A673 (cell line): ENCODE results near the gene FRMD4A. TPM values are rescaled to one million over a fixed set of nuclear protein-coding genes. Genes with fewer than 3 reads are reported as not detected.

Source experiments
- BruUV-seq: library from RNA; stranded (reverse); fragments of 400-500 nt; replicated peaks from 2 replicates; lab custom pipeline; 2021; lab: Mats Ljungman, UMichigan
- CTCF ChIA-PET: fragments of 300-600 bp; sonication (Branson Sonifier 250); formaldehyde crosslinking; loops from one replicate; lab custom pipeline; 2022; ENCODE audit warnings: antibody characterized with exemption; lab: Charles Lee
- POLR2A ChIA-PET: fragments of 300-600 bp; sonication (Branson Sonifier 250); formaldehyde crosslinking; loops from one replicate; lab custom pipeline; 2022; ENCODE audit warnings: antibody characterized with exemption; ENCODE audit not compliant: low non-redundant PET; lab: Charles Lee
- DNase-seq: peaks from one replicate; pipeline ENCODE4 v3.0.0-alpha.2; 2015; ENCODE audit warnings: low spot score
- H3K27ac ChIP-seq: fragments of 200-600 bp; sonication (generic); 2 replicates; pipeline ENCODE4 v1.5.1; 2016; ENCODE audit warnings: mixed run types, low read depth, mild to moderate bottlenecking, mixed read lengths, antibody characterized with exemption, low read length; ENCODE audit not compliant: poor library complexity, severe bottlenecking
- H3K27me3 ChIP-seq: fragments of 200-600 bp; sonication (generic); replicated peaks from 2 replicates; pipeline ENCODE4 v1.6.1; 2017; ENCODE audit warnings: mixed run types, low read depth, mild to moderate bottlenecking, mixed read lengths, antibody characterized with exemption, low read length; ENCODE audit not compliant: insufficient read depth, poor library complexity
- H3K36me3 ChIP-seq: fragments of 200-600 bp; sonication (generic); 2 replicates; pipeline ENCODE4 v1.6.1; 2016; ENCODE audit warnings: mixed run types, mild to moderate bottlenecking, mixed read lengths, antibody characterized with exemption, low read length; ENCODE audit not compliant: insufficient read depth, poor library complexity, severe bottlenecking
- H3K4me1 ChIP-seq: fragments of 200-600 bp; sonication (generic); 2 replicates; pipeline ENCODE4 v1.6.1; 2017; ENCODE audit warnings: mixed run types, mild to moderate bottlenecking, mixed read lengths, antibody characterized with exemption, low read length; ENCODE audit not compliant: insufficient read depth, poor library complexity, severe bottlenecking
- H3K4me3 ChIP-seq: fragments of 200-600 bp; sonication (generic); 2 replicates; pipeline ENCODE4 v1.5.1; 2016; ENCODE audit warnings: low read depth, mixed run types, mild to moderate bottlenecking, mixed read lengths, low read length; ENCODE audit not compliant: poor library complexity, severe bottlenecking
- H3K9me3 ChIP-seq: fragments of 200-600 bp; sonication (generic); 2 replicates; pipeline ENCODE4 v1.6.1; 2016; ENCODE audit warnings: mixed run types, low read depth, mild to moderate bottlenecking, mixed read lengths, antibody characterized with exemption, low read length; ENCODE audit not compliant: poor library complexity, severe bottlenecking
- EZH2 ChIP-seq: fragments of 200-600 bp; sonication (generic); IDR thresholded peaks from 2 replicates; pipeline ENCODE4 v1.6.1; 2017; ENCODE audit warnings: borderline replicate concordance, low read depth, mild to moderate bottlenecking, mixed read lengths, antibody characterized with exemption, low read length; ENCODE audit not compliant: poor library complexity, severe bottlenecking
- intact Hi-C: fragments of 100-400 bp; cut with micrococcal nuclease; formaldehyde crosslinking; loops from one replicate; pipeline ENCODE4 v1.10.0; 2022; ENCODE audit not compliant: unreplicated experiment
- total RNA-seq: library from RNA; stranded (reverse); gene quantifications from 2 replicates; pipeline ENCODE4 v1.2.3, GENCODE V29; 2021
- TF ChIP-seq, protein P1 (sequence below): fragments of 300-800, 200-600 bp; sonication (generic); conservative IDR thresholded peaks from 2 replicates; pipeline ENCODE4 v1.5.1; 2017; ENCODE audit warnings: low read depth, mild to moderate bottlenecking, antibody characterized with exemption, low read length, moderate library complexity, mixed read lengths

FRMD4A gene
- total RNA-seq, 1 experiment from 2014 or later, result 26.3 TPM

DNA sequence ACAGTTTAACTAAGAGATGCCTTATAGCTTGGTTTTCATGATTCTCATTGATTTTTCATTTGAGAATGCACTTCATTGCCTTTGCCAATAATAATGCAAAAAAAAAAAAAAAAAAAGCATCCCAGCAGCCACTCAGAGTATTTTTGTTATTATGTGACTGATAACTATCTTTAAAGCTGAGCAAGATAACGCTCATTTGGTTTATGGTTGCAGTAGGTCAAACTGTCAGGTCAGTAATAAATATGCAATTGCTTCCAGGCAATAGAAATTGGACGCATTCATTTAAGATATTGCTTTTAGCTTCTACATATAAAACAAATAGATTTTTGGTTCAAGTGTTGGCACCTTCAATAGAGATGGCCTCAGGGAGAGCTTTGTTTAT is 528.8 kb downstream of the FRMD4A start:
- H3K4me1 ChIP-seq, result no peaks in the 10 kb centered on the region
- no peaks in the 10 kb centered on the region for H3K27me3 ChIP-seq
- no TSS peak for BruUV-seq
- DNase-seq, result no peak
- intact Hi-C loops, result no loop called here
- CTCF ChIA-PET, result no interaction called here
- H3K9me3 ChIP-seq, result no peaks in the 10 kb centered on the region
- no peak for TF ChIP-seq EZH2
- no peak overlapping the region for H3K27ac ChIP-seq
- H3K4me3 ChIP-seq, result no peak overlapping the region
- POLR2A ChIA-PET, result interaction anchor here (0.5 to 0.7 kb wide), 2 partner anchors 33 to 71 kb away, joined by 3 to 4 read pairs; no protein-coding TSS in a partner anchor
- no peaks in the 10 kb centered on the region for H3K36me3 ChIP-seq

DNA sequence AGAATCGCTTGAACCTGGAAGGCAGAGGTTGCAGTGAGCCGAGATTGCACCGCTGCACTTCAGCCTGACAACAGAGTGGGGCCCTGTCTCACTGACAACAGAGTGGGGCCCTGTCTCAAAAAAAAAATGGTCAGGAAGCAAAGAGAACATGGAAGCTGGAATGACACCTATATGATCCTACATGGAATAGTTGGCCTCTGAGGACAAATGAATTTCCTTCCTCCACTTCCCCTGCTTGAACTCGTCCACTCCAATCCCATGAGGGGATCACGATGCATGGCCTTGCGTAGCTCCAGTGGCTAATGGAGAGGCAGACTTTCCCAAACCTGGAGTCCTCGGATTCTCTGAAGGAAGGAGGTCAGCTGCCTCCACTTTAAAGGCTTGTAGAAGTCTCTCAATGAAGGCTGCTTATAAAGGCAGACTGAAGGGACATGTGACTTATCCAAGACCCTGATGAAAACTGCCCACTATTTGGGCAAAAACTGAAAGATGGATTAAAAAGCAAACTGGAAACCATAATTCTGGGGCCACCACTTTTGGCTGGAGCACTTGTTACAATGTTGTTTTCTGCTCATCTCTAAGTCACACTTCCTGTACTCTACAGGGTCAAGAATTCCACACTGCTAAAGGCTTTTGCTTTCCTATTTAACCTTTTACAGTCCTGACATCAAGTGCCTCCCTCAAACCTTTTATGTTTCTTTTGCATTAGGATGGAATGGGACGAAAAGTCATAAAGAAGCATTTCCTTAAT is 529.4 kb downstream of the FRMD4A start:
- Histone ChIP-seq H3K4me1 (no peaks in the 10 kb centered on the region), H3K27me3 (no peaks in the 10 kb centered on the region), H3K9me3 (no peaks in the 10 kb centered on the region), H3K36me3 (no peaks in the 10 kb centered on the region), H3K27ac (no peak overlapping the region), H3K4me3 (no peak overlapping the region)
- no peak for DNase-seq
- POLR2A ChIA-PET, result interaction anchor here (0.5 to 0.7 kb wide), 2 partner anchors 34 to 71 kb away, joined by 3 to 4 read pairs; no protein-coding TSS in a partner anchor
- no TSS peak for BruUV-seq
- intact Hi-C loops, result no loop called here
- CTCF ChIA-PET, result no interaction called here
- no peak for TF ChIP-seq EZH2
- TF ChIP-seq, protein P1, sequence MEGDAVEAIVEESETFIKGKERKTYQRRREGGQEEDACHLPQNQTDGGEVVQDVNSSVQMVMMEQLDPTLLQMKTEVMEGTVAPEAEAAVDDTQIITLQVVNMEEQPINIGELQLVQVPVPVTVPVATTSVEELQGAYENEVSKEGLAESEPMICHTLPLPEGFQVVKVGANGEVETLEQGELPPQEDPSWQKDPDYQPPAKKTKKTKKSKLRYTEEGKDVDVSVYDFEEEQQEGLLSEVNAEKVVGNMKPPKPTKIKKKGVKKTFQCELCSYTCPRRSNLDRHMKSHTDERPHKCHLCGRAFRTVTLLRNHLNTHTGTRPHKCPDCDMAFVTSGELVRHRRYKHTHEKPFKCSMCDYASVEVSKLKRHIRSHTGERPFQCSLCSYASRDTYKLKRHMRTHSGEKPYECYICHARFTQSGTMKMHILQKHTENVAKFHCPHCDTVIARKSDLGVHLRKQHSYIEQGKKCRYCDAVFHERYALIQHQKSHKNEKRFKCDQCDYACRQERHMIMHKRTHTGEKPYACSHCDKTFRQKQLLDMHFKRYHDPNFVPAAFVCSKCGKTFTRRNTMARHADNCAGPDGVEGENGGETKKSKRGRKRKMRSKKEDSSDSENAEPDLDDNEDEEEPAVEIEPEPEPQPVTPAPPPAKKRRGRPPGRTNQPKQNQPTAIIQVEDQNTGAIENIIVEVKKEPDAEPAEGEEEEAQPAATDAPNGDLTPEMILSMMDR, result no peak

DNA sequence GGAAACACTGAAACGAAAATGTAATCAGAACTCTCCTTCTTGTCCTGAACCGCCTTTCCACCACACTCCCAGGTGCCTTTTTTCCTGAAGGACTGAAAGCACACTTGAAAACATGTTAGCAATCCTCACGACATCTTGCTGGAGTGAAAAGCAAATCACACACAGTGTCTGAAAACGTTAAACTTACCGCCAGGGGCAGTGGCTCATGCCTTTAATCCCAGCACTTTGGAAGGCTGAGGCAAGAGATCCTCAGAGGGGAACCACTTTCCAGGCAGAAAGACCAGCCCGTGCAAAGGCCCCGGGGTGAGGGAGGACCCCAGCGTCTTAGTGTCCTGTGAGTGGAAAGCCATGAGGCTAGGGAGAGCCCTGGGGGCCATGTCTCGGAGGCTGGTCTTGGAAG is 533.6 kb downstream of the FRMD4A start:
- intact Hi-C loops, result no loop called here
- no peaks in the 10 kb centered on the region for H3K27me3 ChIP-seq
- no peaks in the 10 kb centered on the region for H3K4me1 ChIP-seq
- ChIA-PET POLR2A (no interaction called here), CTCF (no interaction called here)
- no peaks in the 10 kb centered on the region for H3K36me3 ChIP-seq
- BruUV-seq, result no TSS peak
- no peak for DNase-seq
- TF ChIP-seq, protein P1, result no peak
- no peak for TF ChIP-seq EZH2
- no peak overlapping the region for H3K4me3 ChIP-seq
- H3K9me3 ChIP-seq, result no peaks in the 10 kb centered on the region
- H3K27ac ChIP-seq, result no peak overlapping the region
